SK-N-SH (cell line): ENCODE results near the gene HDAC4.

Experiments
- EZH2phosphoT487 ChIP-seq: fragments of 200-600 bp; sonication (generic); IDR thresholded peaks from 2 replicates; pipeline ENCODE4 v1.6.1; 2017; ENCODE audit warnings: low read depth, mixed run types, mild to moderate bottlenecking, antibody characterized with exemption, moderate library complexity, borderline replicate concordance
- FOXM1 ChIP-seq: IDR thresholded peaks from 2 replicates; pipeline ENCODE4 v1.4.0; 2012; ENCODE audit warnings: low read depth, mild to moderate bottlenecking
- POLR2AphosphoS5 ChIP-seq: IDR thresholded peaks from 2 replicates; pipeline ENCODE4 v1.6.1; 2012; ENCODE audit warnings: low read depth, low read length
- SMC3 ChIP-seq: IDR thresholded peaks from 2 replicates; pipeline ENCODE4 v1.6.1; 2012; ENCODE audit warnings: low read depth, low read length, improper control_type of control experiment
- YY1 ChIP-seq: IDR thresholded peaks from 2 replicates; pipeline ENCODE4 v1.4.0; 2012; ENCODE audit warnings: low read depth, mild to moderate bottlenecking
- TF ChIP-seq, protein P1 (sequence below): fragments of 200-600 bp; sonication (generic); IDR thresholded peaks from 2 replicates; pipeline ENCODE4 v1.6.1; 2017; ENCODE audit warnings: antibody characterized with exemption, mild to moderate bottlenecking, moderate library complexity
- TF ChIP-seq, protein P2 (sequence below): IDR thresholded peaks from 2 replicates; pipeline ENCODE4; 2012

- TF ChIP-seq EZH2phosphoT487 (no peak), FOXM1 (no peak), YY1 (no peak), SMC3 (no peak), POLR2AphosphoS5 (no peak)
- TF ChIP-seq, protein P1, sequence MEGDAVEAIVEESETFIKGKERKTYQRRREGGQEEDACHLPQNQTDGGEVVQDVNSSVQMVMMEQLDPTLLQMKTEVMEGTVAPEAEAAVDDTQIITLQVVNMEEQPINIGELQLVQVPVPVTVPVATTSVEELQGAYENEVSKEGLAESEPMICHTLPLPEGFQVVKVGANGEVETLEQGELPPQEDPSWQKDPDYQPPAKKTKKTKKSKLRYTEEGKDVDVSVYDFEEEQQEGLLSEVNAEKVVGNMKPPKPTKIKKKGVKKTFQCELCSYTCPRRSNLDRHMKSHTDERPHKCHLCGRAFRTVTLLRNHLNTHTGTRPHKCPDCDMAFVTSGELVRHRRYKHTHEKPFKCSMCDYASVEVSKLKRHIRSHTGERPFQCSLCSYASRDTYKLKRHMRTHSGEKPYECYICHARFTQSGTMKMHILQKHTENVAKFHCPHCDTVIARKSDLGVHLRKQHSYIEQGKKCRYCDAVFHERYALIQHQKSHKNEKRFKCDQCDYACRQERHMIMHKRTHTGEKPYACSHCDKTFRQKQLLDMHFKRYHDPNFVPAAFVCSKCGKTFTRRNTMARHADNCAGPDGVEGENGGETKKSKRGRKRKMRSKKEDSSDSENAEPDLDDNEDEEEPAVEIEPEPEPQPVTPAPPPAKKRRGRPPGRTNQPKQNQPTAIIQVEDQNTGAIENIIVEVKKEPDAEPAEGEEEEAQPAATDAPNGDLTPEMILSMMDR, result no peak
- TF ChIP-seq, protein P2, sequence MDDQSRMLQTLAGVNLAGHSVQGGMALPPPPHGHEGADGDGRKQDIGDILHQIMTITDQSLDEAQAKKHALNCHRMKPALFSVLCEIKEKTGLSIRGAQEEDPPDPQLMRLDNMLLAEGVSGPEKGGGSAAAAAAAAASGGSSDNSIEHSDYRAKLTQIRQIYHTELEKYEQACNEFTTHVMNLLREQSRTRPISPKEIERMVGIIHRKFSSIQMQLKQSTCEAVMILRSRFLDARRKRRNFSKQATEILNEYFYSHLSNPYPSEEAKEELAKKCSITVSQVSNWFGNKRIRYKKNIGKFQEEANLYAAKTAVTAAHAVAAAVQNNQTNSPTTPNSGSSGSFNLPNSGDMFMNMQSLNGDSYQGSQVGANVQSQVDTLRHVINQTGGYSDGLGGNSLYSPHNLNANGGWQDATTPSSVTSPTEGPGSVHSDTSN, result no peak
These were observed 385.5 kb downstream of the HDAC4 start for GRCh38 chr2:239015218-239015900.
